ENCODE results near the gene STAT5A. TPM values are rescaled to one million over a fixed set of nuclear protein-coding genes. Genes with fewer than 3 reads are reported as not detected.

STAT5A gene
- total RNA-seq, 2 experiments from 2014 or later: 141 to 150 TPM

DNA sequence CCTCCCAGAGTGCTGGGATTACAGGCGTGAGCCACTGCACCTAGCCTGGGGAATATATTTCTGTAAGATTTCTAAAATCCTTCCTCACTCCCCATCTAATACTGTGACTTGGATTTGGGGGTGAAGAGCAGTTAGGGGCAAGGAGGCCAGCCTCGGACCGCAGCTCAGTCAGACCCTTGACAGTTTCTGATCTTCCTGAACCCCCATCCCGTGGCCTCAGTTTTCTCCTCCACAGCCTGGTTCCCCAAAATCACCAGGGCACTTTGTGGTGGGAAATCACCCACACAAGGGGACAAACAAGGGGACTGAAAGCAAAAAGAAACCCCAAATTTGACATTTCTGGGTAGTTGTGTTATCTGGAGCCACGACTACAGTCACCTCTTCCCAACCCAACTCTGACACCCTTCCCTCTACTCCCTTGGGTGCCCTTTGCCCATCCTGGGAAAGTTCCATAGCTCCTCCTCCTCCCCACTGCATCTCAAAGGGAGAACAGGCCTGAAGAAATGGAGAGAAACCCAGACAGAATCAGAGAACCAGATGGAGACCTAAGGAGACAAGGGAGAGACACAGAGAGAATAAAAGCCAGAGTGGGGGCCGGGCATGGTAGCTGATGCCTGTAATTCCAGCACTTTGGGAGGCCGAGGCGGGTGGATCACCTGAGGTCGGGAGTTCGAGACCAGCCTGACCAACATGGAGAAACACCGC is 2.8 kb upstream of the STAT5A start:
- no peaks in the 10 kb centered on the region for H3K9me3 Mint-ChIP-seq
- peak overlapping the region; percentile 92 for H3K4me3 Mint-ChIP-seq
- TF ChIP-seq, protein P1, sequence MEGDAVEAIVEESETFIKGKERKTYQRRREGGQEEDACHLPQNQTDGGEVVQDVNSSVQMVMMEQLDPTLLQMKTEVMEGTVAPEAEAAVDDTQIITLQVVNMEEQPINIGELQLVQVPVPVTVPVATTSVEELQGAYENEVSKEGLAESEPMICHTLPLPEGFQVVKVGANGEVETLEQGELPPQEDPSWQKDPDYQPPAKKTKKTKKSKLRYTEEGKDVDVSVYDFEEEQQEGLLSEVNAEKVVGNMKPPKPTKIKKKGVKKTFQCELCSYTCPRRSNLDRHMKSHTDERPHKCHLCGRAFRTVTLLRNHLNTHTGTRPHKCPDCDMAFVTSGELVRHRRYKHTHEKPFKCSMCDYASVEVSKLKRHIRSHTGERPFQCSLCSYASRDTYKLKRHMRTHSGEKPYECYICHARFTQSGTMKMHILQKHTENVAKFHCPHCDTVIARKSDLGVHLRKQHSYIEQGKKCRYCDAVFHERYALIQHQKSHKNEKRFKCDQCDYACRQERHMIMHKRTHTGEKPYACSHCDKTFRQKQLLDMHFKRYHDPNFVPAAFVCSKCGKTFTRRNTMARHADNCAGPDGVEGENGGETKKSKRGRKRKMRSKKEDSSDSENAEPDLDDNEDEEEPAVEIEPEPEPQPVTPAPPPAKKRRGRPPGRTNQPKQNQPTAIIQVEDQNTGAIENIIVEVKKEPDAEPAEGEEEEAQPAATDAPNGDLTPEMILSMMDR (IDR thresholded peaks at IDR 0.05): no peak
- H3K27me3 Mint-ChIP-seq: no peaks in the 10 kb centered on the region
- Histone ChIP-seq H3K4me3 (ENCODE audit: low read length) (no peak overlapping the region), H3K4me1 (ENCODE audit: insufficient read depth, low read length) (peaks cover 56% of the 10 kb centered on the region), H3K27me3 (ENCODE audit: control insufficient read depth in 1 of 2, insufficient read depth in 2 of 2, low read length in 2 of 2) (no peaks in the 10 kb centered on the region), H3K36me3 (ENCODE audit: insufficient read depth, low read length) (peaks cover 5% of the 10 kb centered on the region), H3K27ac (ENCODE audit: low read depth in 1 of 2, low read length in 2 of 2) (no peak overlapping the region), H3K9me3 (ENCODE audit: control insufficient read depth in 1 of 2, insufficient read depth in 1 of 2, low read length in 2 of 2) (no peaks in the 10 kb centered on the region)
- POLR2A ChIA-PET: interaction anchor here (0.5 to 6.6 kb wide), 3 partner anchors 10 to 53 kb away, joined by 3 to 137 read pairs (median 136); partner anchors contain the start of gene STAT5B
- CTCF ChIA-PET: interaction anchor here (3.3 kb wide), 1 partner anchor 63 kb away, joined by 14 read pairs; no protein-coding TSS in a partner anchor
- intact Hi-C loops (cut with DNase I, micrococcal nuclease): no loop called here
- no peak for DNase-seq
- peak overlapping the region; percentile 95 for H3K27ac Mint-ChIP-seq
- H3K36me3 Mint-ChIP-seq (ENCODE audit: low read depth): peaks cover 17% of the 10 kb centered on the region
- H3K4me1 Mint-ChIP-seq (ENCODE audit: low read depth): peaks cover 49% of the 10 kb centered on the region
- no peak for ATAC-seq (ENCODE audit: poor library complexity)

GRCh38 chr17:42286411-42287221 is 1.7 kb upstream of the STAT5A start:
- peak overlapping the region; percentile 86 to 89 for H3K27ac ChIP-seq (ENCODE audit: low read depth in 1 of 2, low read length in 2 of 2)
- POLR2A ChIA-PET: interaction anchor here (0.8 to 6.6 kb wide), 5 partner anchors 11 to 102 kb away, joined by 4 to 137 read pairs (median 75); partner anchors contain the start of genes STAT3 and STAT5B
- ATAC-seq (ENCODE audit: poor library complexity): no peak

More at GRCh38 chr17:42286411-42287221, 1.7 kb upstream of the STAT5A start:
- Mint-ChIP-seq H3K4me1 (ENCODE audit: low read depth) (peaks cover 53% of the 10 kb centered on the region), H3K27me3 (no peaks in the 10 kb centered on the region), H3K36me3 (ENCODE audit: low read depth) (peaks cover 27% of the 10 kb centered on the region), H3K27ac (peak overlapping the region; percentile 95), H3K9me3 (no peaks in the 10 kb centered on the region), H3K4me3 (peak overlapping the region; percentile 92)
- Histone ChIP-seq H3K9me3 (ENCODE audit: control insufficient read depth in 1 of 2, insufficient read depth in 1 of 2, low read length in 2 of 2) (no peaks in the 10 kb centered on the region), H3K36me3 (ENCODE audit: insufficient read depth, low read length) (peaks cover 12% of the 10 kb centered on the region), H3K4me3 (ENCODE audit: low read length) (peak overlapping the region; percentile 86), H3K27me3 (ENCODE audit: control insufficient read depth in 1 of 2, insufficient read depth in 2 of 2, low read length in 2 of 2) (no peaks in the 10 kb centered on the region), H3K4me1 (ENCODE audit: insufficient read depth, low read length) (peaks cover 62% of the 10 kb centered on the region)
- intact Hi-C loops (cut with DNase I, micrococcal nuclease): loop anchor here in 1 of 2 experiments (1.0 kb wide), 3 partner anchors 11 to 64 kb away; no protein-coding TSS in a partner anchor
- TF ChIP-seq, protein P1 (IDR thresholded peaks at IDR 0.05): no peak
- CTCF ChIA-PET: interaction anchor here (0.8 to 3.3 kb wide), 6 partner anchors 9 to 64 kb away, joined by 3 to 14 read pairs (median 4); no protein-coding TSS in a partner anchor
- peak in 2 of 14 experiments; percentile 32 to 45 for DNase-seq

Measured in CD4-positive, alpha-beta T cell (primary cell).